ENCODE results near the gene SPEF1.

- TF ChIP-seq CTCF (IDR thresholded peaks at IDR 0.05) (no peak), POLR2A (IDR thresholded peaks at IDR 0.05) (no peak), POLR2AphosphoS5 (IDR thresholded peaks at IDR 0.05) (no peak)
These were observed 34.6 kb upstream of the SPEF1 start for GRCh38 chr20:3815703-3816315.

Data from breast epithelium (tissue), 3 donors.